NCI-H460 (cell line): ENCODE results near the gene DCXR. TPM values are rescaled to one million over a fixed set of nuclear protein-coding genes. Genes with fewer than 3 reads are reported as not detected.
A peak's percentile ranks its signal among the peaks of the same experiment; 100 is the strongest.

Source experiments
- DNase-seq: peaks from one replicate; pipeline ENCODE4 v3.0.0-alpha.2; 2016; ENCODE audit warnings: low read depth; ENCODE audit errors: extremely low read depth
- total RNA-seq: library from RNA; depleted of rRNA; stranded (reverse); fragments of >200 nt; shearing (Covaris generic); gene quantifications from 2 replicates; pipeline ENCODE4 v1.2.3, GENCODE V29; 2014

Gene DCXR
- total RNA-seq, 1 experiment from 2014 or later = 44.3 TPM

DNA sequence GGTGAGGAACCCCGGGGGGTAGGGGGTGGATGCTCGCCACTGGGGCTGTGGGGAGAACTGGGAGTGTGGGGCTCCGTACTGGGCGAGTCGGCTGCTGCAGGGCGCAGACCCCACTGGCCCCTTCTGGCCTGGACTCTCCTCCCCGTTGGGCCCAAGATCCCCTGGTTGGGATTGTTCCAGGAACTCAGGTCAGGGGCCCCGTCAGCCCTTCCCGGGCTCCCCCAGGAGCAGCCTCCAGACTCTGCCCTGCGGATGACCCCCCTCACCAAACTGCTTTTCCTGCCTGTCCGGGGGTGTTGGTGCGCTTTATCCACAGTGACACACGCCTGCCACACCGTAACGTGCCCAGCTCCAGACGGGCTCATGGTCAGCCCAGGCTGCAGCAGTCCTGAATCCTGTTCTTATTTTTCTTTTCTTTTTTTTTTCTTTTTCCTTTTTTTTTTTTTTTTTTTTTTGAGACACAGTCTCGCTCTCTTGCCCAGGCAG is 35.9 kb downstream of the DCXR start:
- DNase-seq = no peak

DNA sequence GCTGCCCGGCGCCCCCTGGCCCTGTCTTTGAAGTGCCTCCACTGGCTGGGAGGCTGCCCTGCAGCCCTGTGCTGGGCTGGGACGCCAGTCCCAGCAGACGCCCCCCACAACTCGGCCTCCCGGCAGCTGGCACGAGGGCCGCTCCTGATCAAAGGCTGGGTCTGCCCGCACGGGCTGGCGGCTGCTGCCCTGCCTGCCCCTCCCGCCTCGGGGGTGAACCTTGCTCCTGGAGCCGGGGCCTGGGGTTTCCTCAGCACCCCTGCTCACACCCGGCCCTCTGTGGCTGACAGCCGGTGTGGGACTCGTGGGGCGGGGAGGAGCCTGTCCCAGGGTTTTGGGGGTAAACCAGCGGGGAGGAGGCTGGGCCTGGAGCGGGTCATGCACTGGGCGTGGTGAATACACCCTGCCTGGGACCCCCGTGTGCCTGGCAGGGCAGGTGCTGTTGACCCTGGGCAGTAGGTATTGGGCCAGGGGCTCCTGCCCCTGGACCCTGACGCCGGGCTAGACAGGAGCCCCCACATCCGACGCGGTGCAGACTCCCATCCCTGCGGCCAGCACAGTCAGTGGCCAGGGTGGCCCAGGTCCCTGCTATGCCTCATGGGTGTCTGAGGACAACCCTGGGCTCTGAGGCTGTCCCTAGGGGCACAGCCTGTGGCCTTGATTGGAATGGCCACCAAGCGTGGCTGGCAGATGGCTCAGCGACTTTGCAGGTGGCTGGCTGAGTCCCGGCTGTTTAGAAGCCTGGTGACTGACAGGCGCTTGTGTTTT is 36.5 kb downstream of the DCXR start:
- no peak for DNase-seq

DNA sequence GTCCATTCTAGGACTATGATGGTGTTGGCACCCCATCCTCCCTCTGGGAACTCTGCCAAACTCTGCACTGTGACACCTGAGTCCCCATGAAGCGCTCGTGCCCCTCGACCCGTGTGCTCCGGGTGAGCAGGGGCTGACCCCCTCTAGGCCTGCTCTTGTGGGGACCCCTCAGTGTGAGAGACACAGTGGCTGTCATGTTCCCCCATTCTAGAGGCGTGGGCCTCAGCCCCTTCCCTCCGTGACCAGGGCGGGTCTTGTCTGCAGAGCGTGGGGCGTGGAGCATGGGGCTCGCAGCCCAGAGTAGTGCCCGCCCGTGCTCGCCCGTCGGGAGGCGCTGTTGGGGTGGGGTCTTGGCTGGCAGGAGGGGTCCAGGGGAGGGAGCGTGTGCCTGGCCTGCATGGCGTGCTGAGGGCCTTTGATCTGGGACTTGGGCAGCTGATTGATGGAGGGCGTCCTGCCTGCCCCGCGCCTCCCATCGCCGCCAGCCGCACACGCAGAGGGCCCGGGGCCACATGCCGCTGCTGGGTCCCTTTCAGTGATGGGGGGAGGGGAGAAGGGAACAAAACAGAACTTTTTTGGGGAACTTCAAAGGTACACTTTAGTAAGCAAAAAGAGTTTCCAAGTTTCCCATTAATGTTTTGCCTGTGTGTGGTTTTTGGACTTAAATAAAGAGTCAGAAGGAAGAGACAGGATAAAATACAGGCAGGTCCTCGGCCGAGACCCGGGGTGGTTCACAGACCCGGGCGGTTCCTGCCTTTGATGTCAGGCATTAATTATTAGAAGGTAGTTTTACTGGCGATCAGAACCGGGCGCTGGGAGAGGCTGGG is 37.3 kb downstream of the DCXR start:
- no peak for DNase-seq

DNA sequence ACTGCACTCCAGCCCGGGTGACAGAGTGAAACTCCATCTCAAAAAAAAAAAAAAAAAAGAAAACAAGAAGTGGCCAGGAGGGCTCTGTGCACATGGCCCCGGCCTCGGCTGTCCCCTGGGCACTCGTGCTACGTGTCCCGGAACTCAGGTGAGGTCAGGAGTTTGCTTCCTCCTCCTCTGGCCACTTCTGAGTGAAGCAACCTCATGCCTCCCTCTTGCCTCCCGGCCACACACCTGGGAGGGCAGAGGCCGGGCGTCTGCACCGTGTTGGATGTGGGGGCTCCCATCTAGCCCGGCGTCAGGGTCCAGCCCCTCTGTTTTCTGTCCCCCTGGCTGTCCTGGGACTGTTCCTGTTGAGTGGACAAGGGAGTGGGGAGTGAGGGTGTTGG is 37.9 kb downstream of the DCXR start:
- no peak for DNase-seq

DNA sequence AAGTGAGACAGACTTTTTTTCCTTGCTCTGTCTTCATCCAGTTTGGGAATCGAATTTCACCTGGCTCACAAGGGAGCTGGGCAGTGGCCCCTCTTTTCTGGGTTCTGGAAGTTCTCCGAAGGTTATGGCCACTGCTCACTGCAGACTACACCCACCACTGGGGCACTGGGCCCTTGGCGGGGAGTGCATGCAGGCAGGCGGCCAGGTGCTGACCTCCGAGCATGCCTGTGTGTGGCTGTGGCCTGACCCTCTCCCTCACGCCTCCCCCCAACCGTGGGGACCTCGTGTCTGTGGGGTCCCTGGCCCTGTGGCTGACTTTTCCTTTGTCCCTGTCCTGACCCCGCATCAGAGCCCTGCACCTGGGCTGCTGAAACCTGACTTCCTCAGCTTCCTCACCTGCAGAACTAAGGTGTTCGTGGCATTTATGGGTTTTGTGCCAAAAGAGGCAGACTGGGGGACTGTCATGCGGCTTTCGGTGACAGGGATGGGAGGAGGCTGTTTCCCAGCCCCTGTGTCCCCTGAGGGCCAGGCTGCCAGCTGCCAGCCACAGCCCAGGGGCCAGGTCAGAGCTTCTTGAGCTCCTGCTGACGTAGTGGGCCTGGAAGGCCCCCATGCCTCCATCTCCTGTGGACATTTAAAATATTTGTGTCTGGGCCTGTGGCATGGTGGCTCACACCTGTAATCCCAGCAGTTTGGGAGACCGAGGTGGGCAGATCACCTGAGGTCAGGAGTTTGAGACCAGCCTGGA is 38.6 kb downstream of the DCXR start:
- DNase-seq = no peak

DNA sequence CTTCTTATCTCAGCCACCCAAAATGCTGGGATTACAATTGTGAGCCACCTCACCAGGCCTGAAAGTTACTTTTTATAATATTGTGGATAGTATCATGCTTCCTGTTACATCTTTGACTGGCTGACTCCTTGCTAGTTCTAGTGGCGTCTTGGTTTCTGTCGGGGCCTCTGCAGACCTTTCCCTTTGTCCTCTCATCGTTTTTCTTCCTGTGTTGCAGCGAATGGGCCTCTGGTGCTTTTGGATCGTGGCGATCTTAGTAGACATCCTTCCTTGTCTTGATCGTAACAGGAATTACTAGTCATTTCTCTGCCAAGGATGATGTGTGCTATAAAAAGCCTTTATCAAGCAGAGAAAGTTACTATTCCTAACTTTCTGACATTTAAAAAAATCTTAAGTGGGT is 39.3 kb downstream of the DCXR start:
- DNase-seq = no peak

DNA sequence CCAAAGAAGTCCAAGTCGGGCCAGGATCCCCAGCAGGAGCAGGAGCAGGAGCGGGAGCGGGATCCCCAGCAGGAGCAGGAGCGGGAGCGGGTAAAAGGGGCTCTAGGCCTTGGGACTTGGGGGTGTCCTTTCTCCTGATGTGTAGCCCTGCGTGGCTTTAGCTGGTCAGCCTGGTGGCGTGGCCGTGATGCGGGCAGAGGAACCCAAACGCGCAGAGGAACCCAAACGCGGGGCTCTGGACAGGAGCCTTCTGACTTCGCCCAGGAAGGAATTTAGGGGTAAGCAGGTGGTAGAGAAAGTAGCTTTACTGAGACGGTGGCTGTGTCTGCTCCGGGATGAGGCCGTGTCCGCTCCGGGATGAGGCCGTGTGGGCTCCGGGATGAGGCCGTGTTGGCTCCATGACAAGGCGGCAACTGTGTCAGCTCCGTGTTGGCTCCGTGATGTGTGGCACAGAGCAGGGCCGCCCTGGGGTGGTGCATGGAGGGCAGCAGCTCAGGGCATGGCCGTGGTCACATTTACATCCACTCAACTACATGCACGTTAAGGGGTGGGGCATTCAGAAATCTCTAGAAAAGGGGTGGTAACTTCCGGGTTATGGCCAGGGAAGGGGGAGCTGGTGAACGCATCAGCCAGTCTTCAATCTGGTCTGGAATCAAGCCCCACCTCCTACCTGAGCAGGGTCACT is 40.6 kb downstream of the DCXR start:
- no peak for DNase-seq

DNA sequence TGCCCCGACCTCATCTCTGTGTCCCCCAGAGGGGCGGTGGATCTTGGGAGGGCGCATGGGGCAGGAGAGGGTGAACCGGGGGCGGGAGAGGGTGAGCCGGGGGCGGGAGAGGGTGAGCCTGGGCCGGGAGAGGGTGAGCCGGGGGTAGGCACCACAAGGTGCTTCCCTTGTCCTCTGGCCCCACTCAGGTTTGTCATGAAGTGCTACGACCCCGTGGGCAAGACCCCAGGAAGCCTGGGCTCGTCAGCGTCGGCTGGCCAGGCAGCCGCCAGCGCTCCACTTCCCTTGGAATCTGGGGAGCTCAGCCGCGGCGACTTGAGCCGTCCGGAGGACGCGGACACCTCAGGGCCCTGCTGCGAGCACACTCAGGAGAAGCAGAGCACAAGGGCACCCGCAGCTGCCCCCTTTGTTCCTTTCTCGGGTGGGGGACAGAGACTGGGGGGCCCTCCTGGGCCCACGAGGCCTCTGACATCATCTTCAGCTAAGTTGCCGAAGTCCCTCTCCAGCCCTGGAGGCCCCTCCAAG is 41.2 kb downstream of the DCXR start:
- no peak for DNase-seq

DNA sequence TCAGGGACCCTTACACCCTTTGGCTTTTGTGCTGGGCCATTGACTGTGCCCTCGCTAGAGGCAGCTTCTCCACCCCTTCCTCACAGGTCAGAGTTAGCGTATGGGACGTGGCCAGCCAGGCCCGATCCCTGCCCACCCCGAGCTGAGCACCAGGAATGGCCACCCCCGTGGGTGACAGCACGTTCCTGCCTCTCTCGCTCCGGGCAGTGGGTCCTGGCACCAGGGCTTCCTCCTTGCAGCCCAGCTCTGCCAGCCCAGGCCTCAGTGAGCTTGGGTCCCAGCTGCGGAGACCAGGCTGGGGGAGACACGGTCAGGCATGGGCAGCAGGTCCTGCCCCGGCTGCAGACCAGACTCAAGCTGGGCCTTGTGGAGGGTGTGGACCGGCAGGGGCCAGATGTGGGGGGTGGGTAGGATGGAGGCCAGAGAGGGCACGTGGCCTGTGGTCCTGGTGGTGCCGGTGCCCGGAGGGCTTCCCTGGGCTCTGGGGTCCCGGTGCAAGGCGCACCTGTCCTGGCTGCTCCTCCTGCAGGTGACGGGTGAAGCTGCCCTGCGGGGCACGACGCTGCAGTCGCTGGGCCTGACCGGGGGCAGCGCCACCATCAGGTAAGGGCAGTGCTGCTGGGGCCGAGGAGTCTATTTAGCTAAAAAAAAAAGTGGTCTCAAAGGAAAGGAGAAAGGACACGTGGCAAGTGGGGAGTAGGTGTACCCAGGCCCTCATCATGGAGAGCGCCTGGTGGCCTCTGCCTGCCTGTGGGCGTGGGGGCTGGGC is 41.9 kb downstream of the DCXR start:
- no peak for DNase-seq

DNA sequence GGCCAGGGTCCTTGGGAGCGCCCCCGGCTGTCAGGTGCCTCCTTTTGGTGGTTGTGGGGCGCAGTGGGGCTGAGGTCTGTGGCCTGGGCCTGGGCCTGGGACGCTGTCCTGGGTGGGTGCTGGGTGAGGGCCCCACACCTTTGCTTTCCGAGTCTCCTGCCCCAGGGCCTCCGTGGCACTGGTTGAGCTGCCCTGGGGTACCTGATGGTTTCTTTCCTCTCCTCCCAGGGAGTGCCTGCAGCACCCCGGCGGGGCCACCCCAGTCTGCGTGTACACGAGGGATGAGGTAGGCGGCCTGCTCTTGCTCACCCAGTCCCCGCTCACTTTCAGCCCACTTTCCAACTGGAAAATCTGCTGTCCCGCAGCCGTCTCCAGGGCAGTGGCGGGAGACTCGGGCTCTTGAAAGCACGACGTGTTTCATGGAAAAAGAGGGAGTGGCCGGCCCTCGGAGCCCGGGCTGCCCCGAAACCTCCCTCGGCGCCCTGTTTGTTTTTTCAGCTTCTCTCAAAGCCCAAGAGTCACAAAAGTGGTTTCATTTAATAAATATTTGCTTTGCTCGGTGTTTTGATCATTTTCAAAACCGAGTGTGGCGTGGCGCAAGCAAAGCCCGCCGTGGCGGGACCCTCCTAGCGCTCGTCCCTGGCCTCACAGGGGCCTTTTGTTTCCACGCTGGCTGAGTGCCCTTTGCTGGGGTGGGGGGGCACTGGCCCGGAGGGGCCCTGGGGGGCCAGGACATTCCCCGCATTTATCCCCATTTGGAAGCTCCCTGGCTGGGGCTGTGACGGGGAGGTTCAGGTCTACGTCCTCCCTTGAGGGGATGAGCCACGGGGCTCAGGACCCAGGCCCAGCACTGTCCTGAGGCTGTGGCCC is 42.7 kb downstream of the DCXR start:
- no peak for DNase-seq

DNA sequence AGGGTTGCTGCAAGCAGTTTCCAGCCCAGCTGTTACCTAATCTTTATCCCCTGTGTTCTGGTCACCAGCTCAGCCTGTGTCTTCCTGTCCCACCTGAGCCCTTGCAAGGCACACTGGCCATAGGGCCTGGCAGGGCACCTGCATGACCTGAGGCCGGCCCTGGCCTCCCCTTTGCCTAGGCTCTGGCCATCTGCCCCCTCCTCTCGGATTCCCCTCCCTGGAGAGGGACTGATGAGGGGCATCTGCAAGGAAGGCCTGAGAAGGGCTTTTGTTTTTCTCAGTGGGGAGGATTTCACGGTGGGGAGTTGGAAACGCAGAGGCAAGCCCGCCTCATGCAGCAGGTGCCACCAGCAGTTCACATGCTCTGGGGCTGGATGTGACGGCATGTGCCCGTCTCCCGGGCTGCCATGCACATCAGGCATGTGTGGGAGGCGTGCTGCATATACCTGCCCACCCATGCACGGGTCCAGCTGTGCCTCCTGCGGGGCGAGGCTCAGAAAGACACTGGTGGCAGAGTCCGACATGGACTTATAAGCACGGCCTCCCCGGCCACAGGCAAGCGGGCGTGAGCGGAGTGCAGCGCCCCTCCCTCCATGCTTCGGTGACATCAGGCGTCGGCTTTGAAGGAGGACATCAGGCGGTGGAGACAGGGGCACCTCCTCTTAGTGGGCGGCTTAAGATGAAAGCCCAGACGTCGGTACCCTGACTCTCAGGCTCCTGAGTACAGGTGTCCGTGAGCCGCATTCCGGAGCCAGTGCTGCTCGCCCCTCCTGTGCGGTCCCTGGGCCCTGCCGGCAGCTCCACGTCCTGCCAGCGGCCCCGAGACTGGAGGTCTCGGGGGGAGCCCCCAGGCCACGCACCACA is 43.5 kb downstream of the DCXR start:
- DNase-seq = no peak

DNA sequence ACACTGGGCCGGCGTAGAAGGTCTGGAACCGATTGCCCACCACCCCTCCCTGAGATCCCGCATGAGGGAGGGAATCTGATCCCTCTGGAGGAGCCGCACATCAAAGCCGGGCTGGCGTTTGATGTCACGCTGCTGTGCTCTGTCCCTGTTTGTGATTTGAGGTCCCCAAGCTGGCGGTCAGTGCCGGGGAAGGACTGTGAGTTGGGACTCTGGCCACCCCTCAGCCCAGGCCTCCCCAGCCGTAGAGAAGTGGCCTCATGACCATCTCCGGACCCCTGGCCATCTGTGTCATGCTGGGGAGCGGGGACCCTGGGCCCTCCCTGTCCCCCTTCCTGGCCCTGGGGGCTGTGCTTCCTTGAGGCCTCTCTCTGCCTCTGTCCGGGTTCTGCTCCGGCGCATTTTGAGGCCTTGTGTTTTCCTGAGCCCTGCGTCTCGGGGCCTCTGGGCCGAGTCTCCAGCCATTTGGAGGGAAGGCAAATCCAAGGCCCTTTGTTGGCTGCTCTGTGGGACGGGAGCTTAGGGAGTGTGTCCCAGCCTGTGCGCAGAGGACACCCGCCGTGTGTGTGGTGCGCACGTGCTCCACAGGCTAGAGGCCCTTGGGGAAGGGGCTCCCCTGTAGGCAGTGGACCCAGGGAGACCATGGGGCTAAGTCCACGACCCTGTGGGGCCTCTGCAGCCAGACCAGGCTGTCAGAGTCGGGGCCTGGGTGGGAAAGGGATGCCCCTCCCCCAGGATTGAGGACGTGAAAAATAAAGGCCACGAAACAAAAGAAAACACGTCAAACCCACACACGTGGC is 45.0 kb downstream of the DCXR start:
- DNase-seq = no peak

DNA sequence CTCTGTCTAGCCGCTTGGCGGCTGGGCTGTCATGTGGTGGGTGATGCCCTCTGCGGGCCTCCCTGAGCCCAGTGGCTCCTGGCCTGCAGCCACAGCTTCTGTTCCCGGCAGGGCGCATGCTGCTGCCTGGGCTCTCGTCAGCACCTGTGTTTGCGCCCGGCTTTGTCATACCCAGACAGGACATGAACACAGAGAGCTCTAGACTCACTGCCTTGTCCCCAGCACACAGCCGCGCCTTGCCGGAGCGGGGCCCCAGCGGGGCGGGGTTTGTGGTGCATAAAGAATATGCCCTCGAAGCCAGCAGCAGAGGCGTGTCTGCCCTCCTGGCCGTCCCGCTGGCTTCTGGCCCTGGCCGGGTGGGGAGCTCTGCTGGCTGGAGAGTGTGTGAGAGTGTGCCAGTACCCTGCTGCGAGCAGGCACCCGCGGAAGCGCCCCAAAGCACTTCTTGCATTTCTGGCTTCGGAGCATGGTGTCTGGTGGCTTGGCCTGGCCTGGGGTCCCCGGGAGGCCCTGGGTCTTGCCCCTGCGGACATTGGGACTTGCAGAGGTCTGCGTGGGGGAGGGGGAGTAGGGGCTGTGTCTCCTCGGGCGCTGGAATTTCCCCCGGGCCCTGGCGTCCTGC is 45.7 kb downstream of the DCXR start:
- DNase-seq = peak; percentile 30

DNA sequence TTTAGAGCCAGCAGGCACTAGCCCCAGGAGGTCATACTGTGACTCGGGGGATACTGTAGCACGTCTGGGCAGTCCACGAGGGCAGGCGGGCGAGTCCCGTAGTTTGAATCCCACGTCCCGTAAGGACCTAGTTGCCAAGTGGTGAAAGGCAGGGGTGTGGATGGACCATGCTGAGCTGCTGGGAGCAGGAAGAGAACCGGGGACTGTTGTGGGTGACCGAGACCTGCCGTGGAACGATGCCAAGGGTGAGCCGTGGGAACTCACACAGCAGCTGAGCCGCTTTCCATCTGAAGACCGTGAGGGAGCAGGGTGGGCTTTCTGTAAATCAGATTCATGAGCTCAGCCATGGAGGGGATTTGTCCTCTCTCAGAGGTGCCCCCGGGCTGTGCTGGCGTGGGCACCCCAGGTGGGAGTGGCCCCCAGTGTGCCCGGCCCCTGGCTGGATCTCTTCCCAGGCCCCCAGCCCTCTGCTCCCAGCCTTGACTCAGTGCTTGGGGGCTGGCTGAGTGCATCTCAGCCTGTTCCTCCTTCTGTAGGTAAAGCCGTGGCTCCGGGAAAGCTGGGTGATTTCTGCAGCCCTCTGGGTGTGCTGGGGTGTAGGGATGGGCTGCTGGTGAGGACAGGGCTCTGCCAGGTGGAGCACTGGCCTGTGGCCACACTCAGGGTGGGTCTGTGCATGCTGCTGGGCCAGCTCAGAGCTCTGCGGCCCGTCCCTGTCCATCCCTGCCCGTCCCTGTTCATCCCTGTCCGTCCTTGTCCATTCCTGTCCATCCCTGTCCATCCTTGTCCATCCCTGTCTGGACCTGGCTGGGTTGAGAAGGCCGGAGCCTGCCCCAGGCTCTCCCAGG is 46.4 kb downstream of the DCXR start:
- no peak for DNase-seq

DNA sequence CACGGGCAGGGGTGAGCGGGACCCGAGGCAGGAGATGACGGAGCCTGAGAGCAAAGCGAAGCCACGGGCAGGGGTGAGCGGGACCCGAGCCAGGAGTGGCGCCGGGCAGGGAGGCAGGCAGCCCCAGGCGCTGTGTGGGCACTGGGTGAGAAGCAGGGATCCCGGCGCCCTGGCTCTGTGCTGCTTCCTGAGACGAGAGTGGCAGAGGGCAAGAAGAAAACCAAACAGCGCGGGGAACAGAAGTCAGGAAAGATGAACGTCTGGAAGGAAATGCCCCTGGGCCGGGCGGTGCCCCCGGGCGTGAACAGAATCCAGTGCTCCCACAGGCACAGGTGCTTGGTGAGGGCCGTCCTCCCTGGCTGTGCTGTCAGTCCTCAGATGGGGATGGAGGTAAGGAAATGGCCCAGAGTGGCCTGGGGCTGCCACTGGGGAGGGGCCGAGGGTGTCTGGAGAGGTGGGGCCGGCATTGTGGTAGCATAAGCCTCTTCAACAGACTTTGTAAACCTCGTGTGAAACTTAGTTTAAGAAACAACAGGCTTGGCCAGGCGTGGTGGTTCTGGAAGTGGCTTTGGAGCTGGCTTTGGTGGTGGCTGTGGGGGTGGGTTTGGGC is 50.2 kb downstream of the DCXR start:
- DNase-seq = no peak
